HG03097 (cell line): ENCODE results near the gene UBE2G1.

Experiments
- ATAC-seq: cut with Tn5 transposase; IDR thresholded peaks from one replicate; pipeline ENCODE4 v1.9.1; 2021; ENCODE audit not compliant: unreplicated experiment, low FRiP score

Gene UBE2G1, protein sequence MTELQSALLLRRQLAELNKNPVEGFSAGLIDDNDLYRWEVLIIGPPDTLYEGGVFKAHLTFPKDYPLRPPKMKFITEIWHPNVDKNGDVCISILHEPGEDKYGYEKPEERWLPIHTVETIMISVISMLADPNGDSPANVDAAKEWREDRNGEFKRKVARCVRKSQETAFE

GRCh38 chr17:4366327-4367063 lies at the start of gene UBE2G1:
UBE2G1 (minus strand) TSS chr17:4366675; CDS start chr17:4366316, 359 bp downstream.
- ATAC-seq: peak; percentile 73

DNA sequence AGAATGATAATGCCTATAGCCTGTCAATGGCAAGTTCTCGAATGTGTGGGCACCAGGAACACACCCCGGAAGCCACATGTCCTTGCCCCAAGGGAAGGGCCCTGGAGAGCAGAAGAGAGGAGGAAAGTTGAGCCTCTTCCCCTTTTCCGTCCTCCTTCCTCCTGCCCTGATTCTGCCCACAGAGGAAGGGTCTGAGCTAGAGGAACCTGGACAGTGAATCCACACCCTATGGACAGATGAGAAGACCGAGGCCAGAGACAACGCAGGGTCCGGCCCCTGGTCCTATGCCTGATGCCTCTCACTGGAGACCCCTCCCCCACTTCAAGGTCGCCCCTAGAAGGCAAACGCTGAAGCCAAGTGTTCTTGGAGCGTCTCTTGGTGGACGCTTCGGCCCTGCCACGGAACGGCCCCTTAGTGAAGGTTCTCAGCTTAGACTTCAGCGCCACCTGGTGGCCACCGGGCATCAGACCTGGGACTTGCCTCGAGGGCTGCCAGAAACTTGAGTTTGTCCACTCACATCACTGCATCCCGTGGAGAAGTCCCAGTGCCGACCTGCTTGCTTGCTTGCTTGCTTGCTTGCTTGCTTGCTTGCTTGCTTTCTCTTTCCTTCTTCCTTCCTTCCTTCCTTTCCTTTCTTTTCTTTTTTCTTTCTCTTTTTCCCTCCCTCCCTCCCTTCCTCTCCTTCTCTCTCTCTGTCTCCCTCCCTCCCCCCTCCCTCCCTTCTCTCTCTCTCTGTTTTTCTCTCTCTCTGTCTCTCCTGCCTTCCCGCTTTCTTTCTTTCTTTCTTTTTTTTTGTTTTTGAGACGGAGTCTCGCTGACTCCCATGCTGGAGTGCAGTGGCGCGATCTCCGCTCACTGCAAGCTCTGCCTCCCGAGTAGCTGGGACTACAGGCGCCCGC lies 46.7 kb upstream of the UBE2G1 start:
- ATAC-seq: peak; percentile 65

DNA sequence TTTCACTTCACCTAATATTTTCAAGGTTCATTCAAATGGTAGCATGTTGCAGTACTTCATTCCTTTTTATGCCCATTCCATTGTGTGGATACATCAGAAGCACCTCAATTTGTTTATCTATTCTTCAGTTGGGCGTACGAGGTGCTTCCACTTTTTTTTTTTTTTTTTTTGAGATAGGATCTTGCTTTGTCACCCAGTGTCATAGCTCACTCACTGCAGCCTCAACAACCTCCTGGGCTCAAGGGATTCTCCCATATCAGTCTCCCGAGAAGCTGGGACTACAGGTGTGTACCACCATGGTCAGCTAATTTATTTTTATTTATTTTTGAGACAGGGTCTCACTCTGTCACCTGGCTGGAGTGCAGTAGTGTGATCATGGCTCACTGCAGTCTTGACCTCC lies 44.7 kb upstream of the UBE2G1 start:
- no peak for ATAC-seq

- ATAC-seq: no peak
Measured at GRCh38 chr17:4409659-4410058, 43.2 kb upstream of the UBE2G1 start.

DNA sequence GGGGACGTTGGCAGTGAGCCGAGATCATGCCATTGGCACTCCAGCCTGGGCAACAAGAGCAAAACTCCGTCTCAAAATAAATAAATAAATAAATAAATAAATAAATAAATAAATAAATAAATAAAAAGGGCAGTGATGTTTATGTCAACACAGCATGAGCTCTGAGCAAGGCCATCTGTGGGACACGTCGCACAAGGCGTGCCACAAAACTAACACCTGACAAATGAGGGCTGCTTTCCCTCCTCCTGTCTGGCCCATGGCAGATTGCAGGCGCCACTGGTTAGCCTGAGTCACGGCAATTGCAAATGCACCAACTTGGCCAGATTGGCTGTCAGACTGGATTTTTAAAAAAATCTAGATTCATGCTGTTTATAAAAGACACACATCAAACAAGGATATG lies 41.4 kb upstream of the UBE2G1 start:
- no peak for ATAC-seq

GRCh38 chr17:4407216-4407615 lies 40.7 kb upstream of the UBE2G1 start:
- no peak for ATAC-seq

DNA sequence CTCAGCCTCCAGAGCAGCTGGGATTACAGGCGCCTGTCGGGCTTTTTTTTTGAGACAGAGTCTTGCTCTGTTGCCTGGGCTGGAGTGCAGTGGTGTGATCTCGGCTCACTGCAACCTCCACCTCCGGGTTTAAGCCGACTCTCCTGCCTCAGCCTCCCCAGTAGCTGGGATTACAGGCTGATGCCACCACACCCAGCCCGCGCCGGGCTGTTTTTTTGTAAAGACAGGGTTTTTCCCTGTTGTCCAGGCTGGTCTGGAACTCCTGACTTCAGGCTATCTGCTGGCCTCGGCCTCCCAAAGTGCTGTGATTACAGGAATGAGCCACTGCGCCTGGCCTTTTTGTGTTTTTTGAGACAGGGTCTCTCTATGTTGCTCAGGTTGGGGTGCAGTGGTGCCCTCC lies 39.9 kb upstream of the UBE2G1 start:
- no peak for ATAC-seq

DNA sequence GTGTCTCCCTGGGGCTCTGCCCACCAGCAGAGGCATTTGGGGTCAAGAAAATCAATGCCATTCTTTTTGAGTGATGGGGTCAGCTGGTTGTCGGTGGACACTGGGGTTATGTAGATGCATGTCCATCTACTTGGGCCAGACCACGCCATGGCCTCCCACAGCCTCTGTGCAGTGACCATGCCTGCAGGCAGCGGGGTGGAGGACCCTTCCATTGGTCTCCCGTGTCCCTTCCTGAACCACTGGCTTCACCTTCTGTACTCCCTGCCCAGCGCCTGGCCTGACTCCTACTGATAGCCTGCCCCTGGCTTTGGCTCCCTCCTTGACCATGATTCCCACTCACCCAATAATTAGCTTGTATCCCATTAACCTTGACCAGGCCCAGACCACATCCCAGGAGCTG lies 39.2 kb upstream of the UBE2G1 start:
- no peak for ATAC-seq

DNA sequence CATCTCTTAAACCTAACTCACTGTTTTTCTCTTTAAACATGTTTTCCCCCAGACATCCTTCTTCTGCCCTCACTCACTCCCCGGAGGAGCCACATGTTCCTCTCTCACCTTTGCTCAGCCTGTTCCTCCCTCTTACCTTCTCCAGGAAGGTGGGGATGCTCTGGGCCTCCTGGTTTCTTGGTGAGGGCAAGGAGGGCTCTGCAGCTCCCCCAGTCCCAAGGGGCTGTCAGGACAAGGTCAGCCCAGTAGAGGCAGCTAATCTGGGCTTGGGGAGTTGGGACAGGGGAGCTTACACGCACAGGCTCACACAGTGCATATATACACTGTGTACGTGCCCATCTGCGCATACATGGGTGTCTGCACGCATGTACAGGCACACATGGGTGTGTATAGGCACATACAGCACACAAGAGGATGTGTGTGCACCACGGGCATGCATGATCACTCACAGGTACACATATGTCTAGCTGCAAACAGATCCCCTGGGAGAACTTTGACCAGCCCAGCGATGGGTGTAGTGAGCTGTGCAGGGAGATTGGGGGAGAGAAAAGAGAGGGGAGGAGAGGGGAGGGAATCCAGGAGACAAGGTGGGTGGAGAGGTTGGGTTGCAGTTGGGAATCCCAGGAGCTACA lies 38.7 kb upstream of the UBE2G1 start:
- ATAC-seq: no peak

DNA sequence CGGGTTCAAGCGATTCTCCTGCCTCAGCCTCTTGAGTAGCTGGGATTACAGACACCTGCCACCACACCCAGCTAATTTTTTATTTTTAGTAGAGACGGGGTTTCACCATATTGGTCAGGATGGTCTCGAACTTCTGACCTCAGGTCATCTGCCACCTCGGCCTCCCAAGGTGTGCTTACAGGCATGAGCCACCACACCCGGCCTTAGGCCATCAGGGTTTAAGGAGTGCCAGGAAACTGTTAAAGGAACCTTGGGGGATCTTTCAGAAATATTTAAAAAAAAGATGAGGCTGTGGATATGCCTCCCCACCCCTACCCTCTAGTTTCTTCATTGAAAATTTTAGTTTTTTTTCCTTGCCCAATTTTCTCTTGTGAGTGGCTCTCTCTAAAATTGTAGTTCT lies 31.4 kb upstream of the UBE2G1 start:
- ATAC-seq: no peak

GRCh38 chr17:4395111-4395478 lies 28.6 kb upstream of the UBE2G1 start:
- ATAC-seq: no peak

- no peak for ATAC-seq
Measured at GRCh38 chr17:4394208-4395110, 28.0 kb upstream of the UBE2G1 start.

GRCh38 chr17:4393806-4394205 lies 27.3 kb upstream of the UBE2G1 start:
- no peak for ATAC-seq

DNA sequence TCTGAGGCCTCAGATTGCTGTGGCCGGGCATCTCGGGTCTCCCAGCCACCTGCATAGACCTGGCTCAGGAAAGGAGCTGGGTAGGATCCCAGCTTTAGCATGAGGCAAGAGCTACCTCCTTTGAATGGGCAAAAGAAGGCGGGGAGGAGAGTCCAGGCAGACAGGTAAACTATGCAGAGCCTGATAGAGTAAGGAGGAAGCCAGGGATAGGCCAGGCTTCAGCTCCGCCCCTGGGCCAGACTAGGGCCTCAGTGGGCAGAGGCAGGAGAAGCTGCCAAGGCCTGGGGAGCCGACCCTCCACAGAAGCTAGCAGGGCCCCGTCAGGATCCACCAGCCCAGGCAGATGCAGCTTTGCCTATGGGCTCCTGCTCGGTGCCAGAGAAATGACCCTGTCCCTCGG lies 22.6 kb upstream of the UBE2G1 start:
- no peak for ATAC-seq

DNA sequence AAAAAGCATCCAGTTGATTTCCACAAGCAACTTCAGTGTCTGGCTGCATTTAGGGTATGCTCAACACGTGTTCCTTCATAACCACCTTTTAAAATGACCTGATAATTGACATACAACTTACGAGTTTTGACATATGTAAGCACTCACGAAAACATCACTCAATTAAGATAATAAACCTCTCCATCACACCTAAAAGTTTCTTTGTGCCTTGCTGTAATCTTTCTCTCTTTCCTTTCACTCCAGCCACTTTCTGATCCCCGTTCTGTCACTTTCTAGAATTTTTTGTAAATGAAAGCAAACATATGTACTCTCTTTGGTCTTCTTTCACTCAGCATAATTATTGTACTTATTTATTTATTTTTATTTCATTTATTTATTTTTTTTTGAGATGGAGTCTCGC lies 20.7 kb upstream of the UBE2G1 start:
- ATAC-seq: no peak

DNA sequence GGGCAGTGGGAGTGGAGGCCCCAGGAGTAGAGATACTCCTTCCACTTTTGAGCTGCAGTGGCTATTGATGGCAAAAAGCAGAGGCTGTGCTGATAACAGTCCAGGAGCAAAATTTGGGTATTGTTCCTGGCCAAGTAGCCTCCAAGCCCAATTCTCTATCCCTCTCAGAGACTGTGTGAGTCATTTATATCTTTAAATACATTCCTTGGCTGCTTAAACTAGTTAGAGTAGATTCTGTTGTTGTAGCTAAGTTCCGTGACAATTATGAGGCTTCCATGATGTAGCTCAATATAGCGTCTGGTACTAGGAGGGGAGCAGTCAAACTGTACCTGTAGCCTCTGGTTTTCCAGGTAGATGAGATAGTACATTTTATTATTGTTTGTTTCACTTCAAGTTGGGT lies 19.9 kb upstream of the UBE2G1 start:
- no peak for ATAC-seq

DNA sequence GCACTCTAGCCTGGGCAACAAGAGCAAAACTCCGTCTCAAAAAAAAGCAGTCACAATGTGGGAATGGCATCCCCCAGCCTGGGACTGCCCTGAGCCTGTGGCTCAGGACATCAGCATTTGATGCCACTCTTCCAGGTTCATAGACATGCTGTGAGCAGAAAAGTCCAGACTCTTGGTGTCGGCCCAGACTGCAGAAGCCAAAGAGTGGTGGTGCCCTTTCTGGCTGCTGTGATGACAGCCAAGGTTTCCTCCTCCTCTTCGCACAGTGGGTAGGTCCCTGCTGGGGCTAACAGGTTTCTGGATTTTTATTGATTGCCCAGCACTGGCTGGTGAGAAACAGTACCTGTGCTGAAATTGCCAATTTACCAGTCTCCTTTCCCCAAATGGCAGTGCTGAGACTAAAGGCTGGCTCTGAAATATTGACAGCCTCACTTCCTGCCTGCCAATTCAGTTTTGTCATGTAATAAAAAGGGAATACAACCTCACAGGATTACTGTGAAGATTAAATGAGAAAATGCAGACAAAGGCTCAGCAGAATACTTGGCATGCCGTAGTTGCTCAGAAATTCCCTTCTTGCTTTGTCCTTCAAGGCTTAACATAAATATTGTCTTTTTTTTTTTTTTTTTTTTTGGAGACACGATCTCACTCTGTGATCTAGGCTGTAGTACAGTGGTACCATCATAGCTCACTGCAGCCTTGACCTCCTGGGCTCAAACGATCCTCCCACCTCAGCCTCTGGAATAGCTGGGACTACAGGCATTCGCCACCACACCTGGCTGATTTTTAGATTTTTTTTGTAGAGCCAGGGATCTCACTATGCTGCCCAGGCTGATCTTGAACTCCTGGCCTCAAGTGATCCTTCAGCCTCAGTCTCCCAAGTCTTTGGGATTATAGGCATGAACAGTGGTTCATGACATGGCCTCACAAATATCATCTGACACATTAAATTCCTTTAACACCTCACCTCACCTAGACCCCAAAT lies 15.5 kb upstream of the UBE2G1 start:
- no peak for ATAC-seq

DNA sequence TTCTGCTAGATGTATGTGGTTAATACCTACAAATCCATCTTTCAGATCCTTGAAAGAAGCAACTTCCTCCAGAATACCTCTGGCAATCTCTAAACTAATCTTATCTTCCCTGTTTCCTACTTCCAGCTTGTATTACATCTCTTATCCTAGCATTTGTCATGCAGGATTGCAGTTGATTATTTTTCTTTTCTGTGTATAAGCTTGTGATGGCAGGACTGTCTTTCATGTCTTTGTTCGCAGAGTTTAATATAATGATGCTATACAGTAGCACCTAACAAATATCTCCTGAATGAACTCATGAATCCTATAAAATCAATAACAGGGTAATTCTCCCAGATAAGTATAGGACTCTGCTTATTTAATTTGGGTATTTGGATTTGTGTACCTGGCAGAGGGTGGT lies 12.2 kb upstream of the UBE2G1 start:
- ATAC-seq: no peak

- peak; percentile 45 for ATAC-seq
Measured at GRCh38 chr17:4377247-4377646, 10.8 kb upstream of the UBE2G1 start.
